ENCODE data around the gene CLEC4E.
A peak's percentile ranks its signal among the peaks of the same experiment; 100 is the strongest.

Gene CLEC4E

DNA sequence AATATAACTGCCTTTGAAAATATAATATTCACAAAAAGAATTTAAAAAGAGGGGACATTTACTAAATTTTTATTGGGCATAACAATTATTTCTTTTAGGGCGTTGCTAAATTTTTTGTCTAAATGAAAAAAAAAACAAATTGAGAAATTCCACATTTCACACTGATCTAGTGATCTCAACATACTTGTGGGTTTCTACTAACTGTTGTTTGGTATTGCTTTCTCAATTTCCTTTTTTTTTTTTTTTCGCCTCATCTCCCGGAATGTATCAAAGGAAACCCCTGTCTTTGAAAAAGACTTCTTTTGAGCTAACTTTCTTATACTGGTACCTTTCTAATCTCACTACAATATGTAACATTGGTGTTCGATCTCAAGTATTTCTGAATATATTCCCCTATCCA, 27.4 kb downstream of the CLEC4E start, which contains the start of gene CLEC4D:
Gene CLEC4D, plus strand, starts transcription at position 248 of the 400 bp plus-strand sequence. CDS start 230 bp downstream, outside the sequence.
- Histone ChIP-seq H3K27ac (ENCODE audit: low read length, poor library complexity, severe bottlenecking) (no peak within 1 kb of the TSS), H2BK5ac (ENCODE audit: low read depth, low read length, poor library complexity, severe bottlenecking) (no peak within 1 kb of the TSS), H4K91ac (ENCODE audit: low read length) (no peak within 1 kb of the TSS), H3K18ac (ENCODE audit: low read depth in 1 of 2, low read length in 2 of 2) (no peak within 1 kb of the TSS), H2BK15ac (ENCODE audit: low read depth, poor library complexity, severe bottlenecking) (no peak within 1 kb of the TSS), H2AFZ (ENCODE audit: low read depth, low read length) (no peak within 1 kb of the TSS), H3K9me3 (ENCODE audit: control insufficient read depth, low read length) (no peaks in the 10 kb centered on the region), H3K27me3 (ENCODE audit: control insufficient read depth in 1 of 2, insufficient read depth in 1 of 2, low read length in 2 of 2) (peaks cover 0 to 17% of the 10 kb centered on the region in 2 experiments), H3K9ac (ENCODE audit: low read length) (no peak within 1 kb of the TSS), H3K4me2 (ENCODE audit: low read length, poor library complexity, severe bottlenecking) (no peak within 1 kb of the TSS), H3K4me3 (ENCODE audit: insufficient read depth in 1 of 2, low read depth in 1 of 2, low read length in 2 of 2) (no peak within 1 kb of the TSS), H3K23ac (ENCODE audit: low read length in 2 of 2) (no peak within 1 kb of the TSS), H3K79me1 (replicated peaks; ENCODE audit: low read length, poor library complexity, severe bottlenecking) (no peaks in the 10 kb centered on the region), H3K36me3 (ENCODE audit: control insufficient read depth in 1 of 2, insufficient read depth in 2 of 2, low read depth in 1 of 2, low read length in 2 of 2) (no peaks in the 10 kb centered on the region), H4K8ac (ENCODE audit: low read length) (no peak within 1 kb of the TSS), H3K14ac (ENCODE audit: low read length in 2 of 2) (no peak within 1 kb of the TSS), H2AK5ac (ENCODE audit: low read length, severe bottlenecking) (no peak within 1 kb of the TSS), H2BK120ac (ENCODE audit: low read depth, low read length) (no peak within 1 kb of the TSS), H2BK12ac (ENCODE audit: low read length in 2 of 2) (no peak within 1 kb of the TSS), H3K4me1 (ENCODE audit: control insufficient read depth, insufficient read depth, low read depth, low read length) (no peaks in the 10 kb centered on the region), H3K4ac (ENCODE audit: low read depth in 1 of 2, low read length in 2 of 2) (no peak within 1 kb of the TSS)
- no peak for DNase-seq
- WGBS: 90% methylated on average over 2 of the region's 4 CpGs

DNA sequence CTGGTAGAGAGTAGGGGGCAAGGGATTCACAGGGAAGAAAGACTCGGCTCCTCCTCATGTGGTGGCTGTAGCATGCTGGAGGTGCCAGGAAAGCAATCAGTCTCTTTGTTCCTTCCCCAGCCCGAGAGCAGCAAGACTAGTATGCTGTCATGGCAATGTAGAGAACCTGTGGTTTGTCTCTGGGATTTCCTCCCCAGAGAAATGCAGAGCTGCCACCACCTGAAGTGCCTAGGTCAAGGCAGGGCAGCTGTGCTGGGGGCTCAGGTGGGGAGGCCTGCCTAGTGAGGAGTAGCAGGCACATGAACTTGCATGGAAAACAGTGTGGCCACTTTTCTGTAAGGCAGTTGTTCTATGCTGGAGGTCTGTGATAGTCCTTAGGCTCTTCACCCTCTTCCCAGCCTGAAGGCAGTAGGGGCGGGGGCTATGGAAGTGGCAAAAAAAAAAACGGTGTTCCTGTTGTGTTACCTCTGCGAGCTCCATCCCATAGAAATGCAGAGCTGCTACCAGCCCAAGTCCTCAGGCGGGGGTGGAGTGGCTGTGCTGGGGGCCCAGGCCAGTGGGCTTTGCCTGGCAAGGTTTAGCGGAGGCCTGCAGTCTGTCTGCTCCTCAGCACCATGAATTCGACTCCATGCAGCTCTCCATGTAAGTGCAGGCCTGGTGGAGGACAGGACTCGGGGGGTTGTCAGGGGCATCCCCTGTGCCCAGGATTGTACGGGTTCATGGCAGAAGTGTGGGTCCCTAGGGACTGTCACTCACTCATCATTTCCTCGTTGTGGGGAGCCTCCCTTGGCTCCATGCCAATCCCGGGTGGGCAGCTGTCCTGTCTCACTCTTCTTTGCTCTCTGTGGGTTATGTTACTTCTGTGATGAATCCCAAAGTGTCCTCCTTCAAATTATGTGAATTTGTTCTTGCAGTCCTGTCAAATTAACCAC, 31.5 kb downstream of the CLEC4E start:
- Histone ChIP-seq H3K4me3 (ENCODE audit: insufficient read depth in 1 of 2, low read depth in 1 of 2, low read length in 2 of 2) (no peak overlapping the region), H3K9me3 (ENCODE audit: control insufficient read depth, low read length) (no peaks in the 10 kb centered on the region), H3K27me3 (ENCODE audit: control insufficient read depth in 1 of 2, insufficient read depth in 1 of 2, low read length in 2 of 2) (peaks cover 0 to 14% of the 10 kb centered on the region in 2 experiments), H3K14ac (ENCODE audit: low read length in 2 of 2) (no peak overlapping the region), H3K9ac (ENCODE audit: low read length) (no peak overlapping the region), H2AK5ac (ENCODE audit: low read length, severe bottlenecking) (no peak overlapping the region), H3K4me1 (ENCODE audit: control insufficient read depth, insufficient read depth, low read depth, low read length) (no peaks in the 10 kb centered on the region), H3K4ac (ENCODE audit: low read depth in 1 of 2, low read length in 2 of 2) (no peak overlapping the region), H2BK12ac (ENCODE audit: low read length in 2 of 2) (no peak overlapping the region), H4K91ac (ENCODE audit: low read length) (no peak overlapping the region), H4K8ac (ENCODE audit: low read length) (no peak overlapping the region), H3K18ac (ENCODE audit: low read depth in 1 of 2, low read length in 2 of 2) (no peak overlapping the region), H3K79me1 (replicated peaks; ENCODE audit: low read length, poor library complexity, severe bottlenecking) (no peaks in the 10 kb centered on the region), H3K27ac (ENCODE audit: low read length, poor library complexity, severe bottlenecking) (no peak overlapping the region), H3K36me3 (ENCODE audit: control insufficient read depth in 1 of 2, insufficient read depth in 2 of 2, low read depth in 1 of 2, low read length in 2 of 2) (no peaks in the 10 kb centered on the region), H3K4me2 (ENCODE audit: low read length, poor library complexity, severe bottlenecking) (no peak overlapping the region), H3K23ac (ENCODE audit: low read length in 2 of 2) (no peak overlapping the region), H2AFZ (ENCODE audit: low read depth, low read length) (no peak overlapping the region), H2BK5ac (ENCODE audit: low read depth, low read length, poor library complexity, severe bottlenecking) (no peak overlapping the region), H2BK120ac (ENCODE audit: low read depth, low read length) (no peak overlapping the region), H2BK15ac (ENCODE audit: low read depth, poor library complexity, severe bottlenecking) (no peak overlapping the region)
- DNase-seq: no peak
- WGBS: 73% methylated on average over 12 of the region's 12 CpGs

DNA sequence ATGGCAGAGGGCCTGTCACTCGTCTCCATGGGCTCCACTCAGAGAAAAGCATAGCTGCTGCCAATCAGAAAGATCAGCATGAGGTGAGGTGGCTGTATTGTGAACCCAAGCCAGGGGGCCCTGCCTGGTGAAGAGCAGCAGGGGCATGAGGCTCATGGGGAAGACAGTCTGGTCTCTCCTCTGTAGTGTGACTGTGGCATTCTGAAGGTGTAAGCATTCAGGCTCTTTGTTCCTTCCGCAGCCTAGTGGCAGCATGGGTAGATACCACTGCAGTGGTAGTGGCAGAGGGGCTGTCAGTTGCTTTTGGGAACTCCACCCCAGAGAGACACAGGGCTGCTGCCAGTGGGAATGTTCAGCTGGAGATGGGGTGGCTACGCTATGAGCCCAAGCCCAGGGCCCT, 32.5 kb downstream of the CLEC4E start:
- H2BK15ac ChIP-seq (ENCODE audit: low read depth, poor library complexity, severe bottlenecking): no peak overlapping the region
- H3K27me3 ChIP-seq (ENCODE audit: control insufficient read depth in 1 of 2, insufficient read depth in 1 of 2, low read length in 2 of 2): peaks cover 0 to 9% of the 10 kb centered on the region in 2 experiments
- H3K36me3 ChIP-seq (ENCODE audit: control insufficient read depth in 1 of 2, insufficient read depth in 2 of 2, low read depth in 1 of 2, low read length in 2 of 2): no peaks in the 10 kb centered on the region
- no peak overlapping the region for H2BK120ac ChIP-seq (ENCODE audit: low read depth, low read length)
- no peak overlapping the region for H3K14ac ChIP-seq (ENCODE audit: low read length in 2 of 2)
- no peak overlapping the region for H3K9ac ChIP-seq (ENCODE audit: low read length)
- no peak overlapping the region for H3K27ac ChIP-seq (ENCODE audit: low read length, poor library complexity, severe bottlenecking)
- no peak overlapping the region for H4K8ac ChIP-seq (ENCODE audit: low read length)
- no peak overlapping the region for H2BK12ac ChIP-seq (ENCODE audit: low read length in 2 of 2)
- no peak overlapping the region for H3K4me3 ChIP-seq (ENCODE audit: insufficient read depth in 1 of 2, low read depth in 1 of 2, low read length in 2 of 2)
- H3K79me1 ChIP-seq (replicated peaks; ENCODE audit: low read length, poor library complexity, severe bottlenecking): no peaks in the 10 kb centered on the region
- no peak overlapping the region for H3K4me2 ChIP-seq (ENCODE audit: low read length, poor library complexity, severe bottlenecking)
- no peak overlapping the region for H4K91ac ChIP-seq (ENCODE audit: low read length)
- H3K4ac ChIP-seq (ENCODE audit: low read depth in 1 of 2, low read length in 2 of 2): no peak overlapping the region
- H3K23ac ChIP-seq (ENCODE audit: low read length in 2 of 2): peak overlapping the region in 1 of 2 experiments; percentile 9
- no peaks in the 10 kb centered on the region for H3K9me3 ChIP-seq (ENCODE audit: control insufficient read depth, low read length)
- no peak for DNase-seq
- 73% methylated on average over 3 of the region's 3 CpGs for WGBS
- H2BK5ac ChIP-seq (ENCODE audit: low read depth, low read length, poor library complexity, severe bottlenecking): no peak overlapping the region
- H3K18ac ChIP-seq (ENCODE audit: low read depth in 1 of 2, low read length in 2 of 2): no peak overlapping the region
- H2AK5ac ChIP-seq (ENCODE audit: low read length, severe bottlenecking): no peak overlapping the region
- H3K4me1 ChIP-seq (ENCODE audit: control insufficient read depth, insufficient read depth, low read depth, low read length): no peaks in the 10 kb centered on the region
- no peak overlapping the region for H2AFZ ChIP-seq (ENCODE audit: low read depth, low read length)

DNA sequence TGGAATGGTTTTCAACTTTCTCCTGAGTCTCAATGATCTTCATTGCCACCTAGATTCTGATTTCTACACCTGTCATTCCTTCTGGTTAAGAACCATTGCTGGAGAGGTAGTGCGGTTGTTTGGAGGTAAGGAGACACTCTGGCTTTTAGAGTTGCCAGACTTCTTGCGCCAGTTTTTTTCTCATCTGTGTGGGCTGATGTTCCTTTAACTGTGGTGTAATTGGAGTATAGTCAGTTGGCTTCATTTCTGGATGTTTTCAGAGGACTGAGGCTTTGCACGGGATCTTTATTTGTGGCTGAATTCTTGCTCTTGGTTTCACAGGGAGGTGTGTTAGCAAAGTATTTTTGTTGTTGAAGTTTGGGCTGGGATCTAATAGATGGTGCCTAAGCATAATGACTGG, 33.1 kb downstream of the CLEC4E start:
- no peak for DNase-seq
- Histone ChIP-seq H3K79me1 (replicated peaks; ENCODE audit: low read length, poor library complexity, severe bottlenecking) (no peaks in the 10 kb centered on the region), H2AFZ (ENCODE audit: low read depth, low read length) (no peak overlapping the region), H3K27me3 (ENCODE audit: control insufficient read depth in 1 of 2, insufficient read depth in 1 of 2, low read length in 2 of 2) (peaks cover 0 to 9% of the 10 kb centered on the region in 2 experiments), H3K9ac (ENCODE audit: low read length) (no peak overlapping the region), H2BK15ac (ENCODE audit: low read depth, poor library complexity, severe bottlenecking) (no peak overlapping the region), H3K27ac (ENCODE audit: low read length, poor library complexity, severe bottlenecking) (no peak overlapping the region), H3K4me3 (ENCODE audit: insufficient read depth in 1 of 2, low read depth in 1 of 2, low read length in 2 of 2) (no peak overlapping the region), H3K18ac (ENCODE audit: low read depth in 1 of 2, low read length in 2 of 2) (no peak overlapping the region), H2AK5ac (ENCODE audit: low read length, severe bottlenecking) (no peak overlapping the region), H2BK5ac (ENCODE audit: low read depth, low read length, poor library complexity, severe bottlenecking) (no peak overlapping the region), H3K9me3 (ENCODE audit: control insufficient read depth, low read length) (no peaks in the 10 kb centered on the region), H4K8ac (ENCODE audit: low read length) (no peak overlapping the region), H3K4ac (ENCODE audit: low read depth in 1 of 2, low read length in 2 of 2) (no peak overlapping the region), H2BK12ac (ENCODE audit: low read length in 2 of 2) (no peak overlapping the region), H3K36me3 (ENCODE audit: control insufficient read depth in 1 of 2, insufficient read depth in 2 of 2, low read depth in 1 of 2, low read length in 2 of 2) (no peaks in the 10 kb centered on the region), H3K14ac (ENCODE audit: low read length in 2 of 2) (no peak overlapping the region), H2BK120ac (ENCODE audit: low read depth, low read length) (no peak overlapping the region), H4K91ac (ENCODE audit: low read length) (no peak overlapping the region), H3K23ac (ENCODE audit: low read length in 2 of 2) (no peak overlapping the region), H3K4me1 (ENCODE audit: control insufficient read depth, insufficient read depth, low read depth, low read length) (no peaks in the 10 kb centered on the region), H3K4me2 (ENCODE audit: low read length, poor library complexity, severe bottlenecking) (no peak overlapping the region)
- 90% methylated on average over 3 of the region's 3 CpGs for WGBS
